Erythroblast (primary cell): ENCODE results near the gene CLEC18B.

Experiments used
- GATA1 ChIP-seq: IDR thresholded peaks from 2 replicates; pipeline ENCODE4 v1.6.1; 2011; ENCODE audit warnings: low read depth, mild to moderate bottlenecking, control low read depth, low read length, moderate library complexity
- POLR2A ChIP-seq: IDR thresholded peaks from 2 replicates; pipeline ENCODE4 v1.6.1; 2011; ENCODE audit warnings: mild to moderate bottlenecking, low read length

GRCh38 chr16:74465281-74465680, 44.0 kb upstream of the CLEC18B start:
- TF ChIP-seq POLR2A (no peak), GATA1 (no peak)
